GM18507 (cell line): Measurements from ENCODE around the gene SYNPO2.
"Not testable (repeated sequence)": the region's sequence is repeated elsewhere in the genome, so short reads cannot be mapped to it uniquely, and the experiment has no call there.

Experiments
- DNase-seq: peaks from one replicate; pipeline ENCODE4 v3.0.0; 2011; ENCODE audit warnings: low read depth; ENCODE audit not compliant: insufficient read length; ENCODE audit errors: extremely low spot score
- FAIRE-seq: peaks from 2 replicates; lab custom pipeline; 2011; peaks lifted over from hg19 to GRCh38; lab: Jason Lieb, UNC

Gene SYNPO2

DNA sequence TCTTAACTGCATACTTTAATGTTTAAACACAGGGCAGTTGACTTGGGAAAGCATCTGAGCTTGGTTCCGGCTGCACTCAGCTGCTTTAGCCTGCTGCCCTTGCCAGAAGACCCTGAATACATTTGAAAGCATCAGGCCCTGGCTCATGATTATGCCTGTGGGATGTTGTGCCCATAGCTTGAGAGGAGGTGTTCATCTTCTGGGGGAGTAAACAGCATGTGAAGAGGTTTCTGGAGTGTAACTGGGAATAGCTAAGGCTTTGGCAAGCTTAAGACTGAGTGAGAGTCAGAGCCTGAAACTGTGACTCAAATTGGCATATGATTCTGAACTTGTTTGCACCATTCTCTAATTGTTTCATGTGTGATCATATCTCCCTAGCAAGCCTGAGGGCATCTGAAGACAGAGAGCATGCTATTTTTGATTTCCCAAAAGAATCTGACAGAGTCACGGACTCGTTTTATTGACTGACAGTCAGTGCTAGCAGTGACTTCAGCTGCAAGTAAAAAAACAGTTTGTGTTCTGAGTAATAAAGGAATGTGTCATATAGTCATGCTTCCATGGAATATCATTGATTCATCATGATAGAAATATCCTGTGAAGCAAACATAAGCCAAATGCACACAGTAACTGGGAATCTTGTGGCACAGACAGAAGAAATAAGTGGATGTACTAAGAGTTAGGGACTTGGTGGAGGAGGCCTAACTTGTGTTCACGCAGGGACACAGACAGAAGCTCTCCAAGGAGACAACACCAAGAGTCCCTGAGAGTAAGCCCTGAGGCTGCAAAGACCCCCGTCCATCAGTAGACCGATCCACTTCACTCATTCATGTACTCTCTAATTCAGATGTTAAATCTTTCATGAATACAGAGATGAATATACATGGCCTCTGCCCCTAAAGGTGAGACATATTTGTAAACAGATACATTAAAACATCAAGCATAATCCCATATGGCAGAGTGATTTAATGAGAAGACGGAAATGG, 100.7 kb downstream of the SYNPO2 start:
- no peak for FAIRE-seq
- DNase-seq, result no peak

DNA sequence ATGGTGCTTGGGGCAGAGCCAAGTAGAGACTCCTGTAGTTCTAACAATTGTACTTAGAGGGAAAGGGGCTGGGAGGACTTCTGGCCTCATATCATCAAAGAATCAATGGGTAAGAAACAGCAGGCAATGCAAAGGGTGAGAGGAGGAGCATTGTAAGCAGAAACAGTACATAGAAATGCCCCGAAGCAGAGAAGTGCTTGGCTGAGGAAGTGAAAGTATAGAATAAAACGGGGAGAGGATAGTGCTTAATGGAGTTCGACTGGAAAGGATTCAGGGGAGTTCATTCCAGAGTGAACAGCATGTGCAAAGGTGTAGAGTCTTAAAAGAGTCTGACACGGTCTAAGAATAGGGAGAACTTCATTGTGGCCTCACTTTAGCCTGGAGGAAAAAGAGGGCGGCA, 103.0 kb downstream of the SYNPO2 start:
- no peak for FAIRE-seq

DNA sequence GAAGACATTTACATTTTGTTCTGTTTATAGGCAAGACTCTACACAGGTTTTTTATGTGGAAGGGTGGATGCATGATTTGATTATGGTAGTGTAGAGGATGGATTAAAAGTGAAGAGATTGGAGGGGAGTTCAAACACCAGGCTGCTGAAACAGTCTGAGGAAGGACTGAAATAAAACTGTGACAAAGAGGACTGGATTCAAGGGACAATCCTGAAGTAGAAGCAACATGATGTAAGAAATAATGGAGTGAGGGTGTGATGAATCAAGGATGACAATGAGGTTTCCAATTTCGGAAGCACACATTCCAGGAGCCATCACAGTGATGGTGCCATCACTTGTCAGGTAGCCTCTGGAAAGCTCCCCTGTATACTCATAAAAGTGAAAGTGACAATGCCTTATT, 103.5 kb downstream of the SYNPO2 start:
- FAIRE-seq (no peak), DNase-seq (no peak)

More for the DNA sequence above, 103.0 kb downstream of the SYNPO2 start:
- no peak for DNase-seq

DNA sequence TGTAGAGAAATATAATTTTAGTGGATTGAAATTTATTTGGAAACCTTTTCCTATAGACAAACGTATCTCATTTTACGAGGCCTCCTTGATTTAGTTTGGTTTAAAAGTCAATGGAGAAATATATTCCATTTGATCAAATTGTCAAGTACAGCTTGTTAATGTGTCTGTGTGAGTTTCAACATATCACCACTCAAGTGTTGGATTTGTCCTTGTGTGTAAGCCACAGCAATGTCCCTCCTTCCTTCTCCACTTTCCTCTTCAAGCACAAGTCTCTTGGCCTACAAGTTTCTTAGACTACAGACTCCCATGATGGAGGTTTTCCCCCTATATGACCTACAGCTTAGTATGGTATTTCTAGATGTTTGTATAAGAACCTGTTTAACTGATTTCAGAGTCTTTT, 104.7 kb downstream of the SYNPO2 start:
- DNase-seq (no peak), FAIRE-seq (no peak)

DNA sequence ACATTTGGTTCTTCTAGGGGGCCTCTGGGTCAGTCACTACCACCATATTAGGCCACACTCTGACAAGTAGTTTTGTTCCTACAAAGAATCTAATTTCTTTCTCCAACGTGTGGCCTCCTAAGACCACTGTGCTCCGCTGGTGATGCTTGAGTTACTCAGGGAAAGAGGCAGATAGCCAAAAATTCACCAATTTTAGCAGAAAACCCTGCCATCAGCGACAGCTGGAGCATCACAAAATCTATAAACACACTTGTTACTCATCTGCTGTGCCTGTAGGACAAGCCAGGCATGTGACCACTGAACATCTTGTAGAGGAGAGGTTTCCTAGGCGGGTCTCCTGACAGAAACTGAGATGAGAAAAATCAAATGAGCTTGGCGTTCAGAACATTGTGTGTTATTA, 105.4 kb downstream of the SYNPO2 start:
- DNase-seq (no peak), FAIRE-seq (no peak)

DNA sequence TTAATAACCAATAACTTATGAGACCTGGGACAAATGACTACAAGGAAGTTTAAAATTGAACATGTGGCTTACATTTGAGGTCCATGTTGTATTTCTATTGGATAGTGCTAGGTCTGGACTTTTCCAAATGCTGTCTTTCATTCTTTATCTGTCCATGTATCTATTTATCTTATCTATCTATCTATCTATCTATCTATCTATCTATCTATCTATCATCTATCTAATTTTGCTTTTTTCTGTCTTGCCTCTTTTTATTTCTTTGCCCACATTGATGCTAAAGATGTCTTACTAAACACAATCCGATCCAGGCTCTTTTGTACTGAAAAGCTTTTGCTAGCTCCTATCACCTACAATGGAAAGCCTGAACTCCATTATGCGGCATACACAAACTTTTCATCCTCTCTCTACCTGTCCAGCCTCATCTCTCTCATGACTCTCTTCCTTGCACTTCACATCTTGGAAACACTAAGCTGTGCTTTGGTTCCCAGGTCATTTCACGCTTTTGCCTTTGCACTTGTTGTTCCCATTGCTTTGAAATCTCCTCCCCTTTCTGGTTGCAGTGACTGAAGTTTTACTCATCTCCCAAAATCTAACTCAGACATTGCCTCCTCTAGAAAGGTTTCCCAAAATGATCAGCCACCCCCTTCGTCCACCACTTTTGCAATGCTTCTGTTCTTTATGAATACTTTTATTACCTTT, 107.2 kb downstream of the SYNPO2 start:
- FAIRE-seq (no peak), DNase-seq (no peak)

DNA sequence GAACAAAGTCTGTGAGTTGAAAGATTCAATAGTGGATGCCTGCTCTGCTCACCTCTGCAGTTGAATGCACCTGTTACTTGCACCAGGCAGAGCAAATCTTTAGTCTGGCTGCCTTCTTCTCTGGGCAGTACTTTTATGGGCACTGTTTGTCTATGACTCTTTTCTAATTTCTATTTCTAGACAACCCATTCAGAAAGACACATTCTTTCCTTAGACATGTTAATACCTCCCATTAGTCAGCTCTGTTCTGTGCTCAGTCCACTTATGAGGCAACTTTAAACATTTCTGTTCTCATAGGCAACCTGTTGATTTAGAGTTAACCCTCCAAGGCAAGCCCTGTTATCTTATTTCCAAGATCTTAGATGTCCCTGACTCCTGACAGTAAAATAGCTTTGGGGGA, 108.9 kb downstream of the SYNPO2 start:
- no peak for DNase-seq
- FAIRE-seq, result no peak

DNA sequence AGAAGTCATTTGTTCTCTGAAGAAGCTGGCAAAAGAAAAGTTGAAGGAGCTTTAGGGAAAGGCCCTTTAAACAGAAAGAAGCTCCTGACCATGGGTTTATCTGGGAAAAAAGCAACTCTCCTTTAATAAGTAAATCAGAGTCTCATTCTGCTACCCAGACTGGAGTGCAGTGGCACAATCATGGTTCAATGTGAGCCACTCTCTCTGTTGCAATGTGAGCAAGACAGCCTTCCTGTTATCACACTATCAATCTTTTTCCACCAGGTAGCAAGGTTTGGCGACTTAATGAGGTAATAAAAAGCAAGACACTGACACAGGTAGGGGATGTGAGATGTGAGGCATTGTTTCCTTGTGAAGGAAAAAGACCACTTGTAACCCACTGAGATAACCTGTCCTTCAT, 111.3 kb downstream of the SYNPO2 start:
- DNase-seq, result no peak
- FAIRE-seq, result no peak

DNA sequence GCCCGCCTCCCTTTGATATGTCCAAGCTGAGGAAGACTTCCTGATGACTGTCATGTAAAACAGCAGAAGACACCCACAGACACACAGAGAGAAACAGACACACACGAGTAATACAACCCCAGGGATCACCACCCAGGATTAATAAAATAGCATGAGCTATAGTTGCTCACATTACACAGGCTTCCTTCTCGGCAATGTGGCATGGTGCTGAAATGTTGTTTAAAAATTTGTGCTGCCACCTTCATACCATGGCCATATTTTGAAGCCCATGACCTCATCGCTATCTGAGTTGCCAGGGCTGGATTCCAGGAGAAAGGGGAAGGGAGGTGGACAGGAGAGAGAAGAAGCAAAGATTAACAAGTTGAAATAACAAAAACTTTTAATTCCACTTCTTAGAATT, 111.7 kb downstream of the SYNPO2 start:
- DNase-seq (no peak), FAIRE-seq (no peak)

DNA sequence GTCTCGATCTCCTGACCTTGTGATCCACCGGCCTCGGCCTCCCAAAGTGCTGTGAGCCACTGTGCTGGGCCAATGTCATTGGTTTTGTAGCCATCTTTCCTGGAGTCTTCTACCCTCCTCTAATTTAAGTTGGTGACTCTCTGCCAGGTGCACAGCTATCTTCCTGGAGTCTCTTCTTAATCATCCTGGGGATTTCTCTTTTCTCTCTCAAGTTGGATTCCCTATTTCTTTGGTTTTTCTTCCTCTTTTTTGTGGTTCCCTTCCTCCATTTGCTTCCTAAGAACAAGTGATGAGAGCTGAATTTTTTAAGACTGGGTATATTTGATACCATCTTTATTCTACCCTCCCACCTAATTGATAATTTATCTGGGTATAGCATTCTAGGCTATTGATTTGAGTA, 113.8 kb downstream of the SYNPO2 start:
- no peak for DNase-seq
- FAIRE-seq, result no peak

DNA sequence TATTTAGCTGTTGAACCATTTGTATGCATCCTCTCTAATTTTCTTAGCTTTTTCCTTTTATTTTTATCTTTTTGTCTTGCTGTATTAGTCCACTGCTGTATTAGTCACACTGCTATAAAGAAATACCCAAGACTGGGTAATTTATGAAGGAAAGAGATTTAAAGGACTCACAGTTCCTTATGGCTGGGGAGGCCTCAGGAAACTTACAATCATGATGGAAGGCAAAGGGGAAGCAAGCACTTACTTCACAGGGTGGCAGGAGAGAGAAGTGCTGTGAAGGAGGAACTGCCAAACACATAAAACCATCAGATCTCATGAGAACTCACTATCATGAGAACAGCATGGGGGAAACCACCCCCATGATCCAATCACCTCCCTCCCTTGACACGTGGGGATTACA, 114.3 kb downstream of the SYNPO2 start:
- FAIRE-seq, DNase-seq: not testable (repeated sequence)

DNA sequence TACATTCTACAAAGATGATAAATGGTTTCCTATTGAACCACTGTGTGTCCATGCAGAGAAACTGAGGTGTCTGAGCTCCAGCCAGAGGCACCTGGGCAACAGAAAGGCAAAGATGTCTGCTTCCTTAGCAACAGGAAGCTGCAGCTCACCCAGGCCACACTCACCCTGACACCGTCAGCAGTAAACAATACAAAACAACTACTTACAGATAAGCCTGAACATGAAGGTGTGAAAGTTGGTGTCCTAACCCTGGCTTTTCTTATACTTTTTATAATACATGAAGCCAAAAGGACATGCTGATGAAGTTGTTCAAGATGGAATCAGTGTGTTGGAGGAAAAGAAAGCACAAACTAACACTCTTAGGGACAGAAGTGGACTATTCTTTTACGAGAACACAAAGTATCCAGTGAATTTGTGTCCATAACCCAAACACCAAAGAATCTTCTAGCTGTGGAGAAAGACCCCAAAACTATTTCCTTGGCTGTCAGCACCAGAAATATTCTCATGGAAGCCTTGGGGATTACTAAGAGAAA, 117.3 kb downstream of the SYNPO2 start:
- FAIRE-seq, result no peak
- no peak for DNase-seq

DNA sequence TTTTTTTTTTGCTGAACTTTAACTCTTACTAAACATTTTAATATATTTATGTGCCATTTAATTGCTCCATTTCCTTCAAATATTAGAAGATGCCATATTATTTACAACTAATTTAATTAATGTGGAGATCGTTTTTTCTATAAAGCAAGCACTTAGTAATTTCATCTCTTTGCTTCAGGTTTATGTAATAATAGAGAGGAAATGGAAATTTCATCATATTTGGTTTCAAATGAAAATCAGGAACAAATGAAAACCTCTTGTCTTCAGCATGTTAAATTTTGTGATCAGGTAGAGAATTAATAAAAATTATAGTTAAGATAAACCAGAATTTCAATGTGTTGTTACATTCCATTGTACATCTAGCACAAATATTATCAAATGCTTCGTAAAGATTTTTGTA, 120.1 kb downstream of the SYNPO2 start:
- no peak for DNase-seq
- FAIRE-seq, result no peak

DNA sequence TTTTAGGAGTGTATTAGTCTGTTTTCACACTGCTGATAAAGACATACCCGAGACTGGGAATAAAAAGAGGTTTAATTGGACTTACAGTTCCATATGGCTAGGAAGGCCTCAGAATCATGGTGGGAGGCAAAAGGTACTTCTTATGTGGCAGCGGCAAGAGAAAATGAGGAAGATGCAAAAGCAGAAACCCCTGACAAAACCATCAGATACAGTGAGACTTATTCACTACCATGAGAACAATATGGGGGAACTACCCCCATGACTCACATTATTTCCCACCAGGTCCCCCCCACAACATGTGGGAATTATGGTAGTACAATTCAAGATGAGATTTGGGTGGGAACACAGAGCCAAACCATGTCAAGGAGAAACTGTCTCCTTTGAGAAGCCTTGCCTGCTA, 121.6 kb downstream of the SYNPO2 start:
- FAIRE-seq, DNase-seq: not testable (repeated sequence)

DNA sequence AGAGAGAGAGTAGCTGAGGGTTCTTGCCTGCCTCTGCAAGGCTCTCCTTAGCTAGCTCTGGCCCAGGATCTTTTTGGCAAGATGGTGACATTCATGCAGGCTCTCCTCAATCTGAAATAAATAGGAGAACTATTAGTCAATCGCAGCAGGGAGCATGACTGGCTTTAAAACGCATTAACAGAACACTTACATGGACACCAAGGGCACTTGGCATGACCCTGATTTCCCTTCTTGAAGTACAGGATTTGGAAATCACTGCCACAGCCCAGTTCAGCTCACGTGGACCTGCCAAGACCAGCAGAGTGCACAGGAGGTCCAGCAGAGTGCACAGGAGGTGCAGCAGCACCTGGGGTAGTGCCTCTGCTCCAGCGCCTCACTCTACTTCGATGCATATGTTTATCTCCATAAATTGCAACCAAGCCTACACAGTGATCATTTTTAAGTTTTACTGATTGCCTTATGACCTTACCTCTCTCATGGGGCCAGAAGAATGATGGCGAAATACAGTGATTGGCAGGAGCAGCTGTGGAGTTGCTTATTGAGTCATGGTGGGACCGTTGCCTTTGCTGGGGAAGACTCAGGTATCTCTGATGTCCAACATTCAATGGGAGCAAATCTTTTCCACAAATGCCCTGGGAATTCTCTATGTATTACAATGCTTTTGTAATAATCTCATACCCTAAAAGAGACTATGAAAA, 122.4 kb downstream of the SYNPO2 start:
- no peak for FAIRE-seq
- DNase-seq, result no peak

DNA sequence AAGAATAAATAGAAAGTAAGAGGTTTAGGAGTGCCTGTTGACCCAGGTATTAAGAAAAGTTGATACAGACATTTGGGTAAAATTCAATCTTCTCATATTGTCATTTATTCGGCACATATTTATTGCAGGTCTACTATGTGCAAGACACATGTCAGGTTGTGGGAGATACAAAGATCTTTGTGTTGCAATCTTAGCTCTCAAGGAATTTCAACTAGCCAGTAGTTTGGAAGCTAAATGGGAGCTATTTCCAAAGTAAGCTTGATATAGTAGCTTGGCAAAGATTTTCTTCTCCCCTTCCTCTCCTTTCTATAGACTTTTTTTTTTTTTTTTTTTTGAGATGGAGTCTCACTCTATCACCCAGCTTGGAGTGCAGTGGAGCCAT, 122.9 kb downstream of the SYNPO2 start:
- FAIRE-seq (no peak), DNase-seq (no peak)

DNA sequence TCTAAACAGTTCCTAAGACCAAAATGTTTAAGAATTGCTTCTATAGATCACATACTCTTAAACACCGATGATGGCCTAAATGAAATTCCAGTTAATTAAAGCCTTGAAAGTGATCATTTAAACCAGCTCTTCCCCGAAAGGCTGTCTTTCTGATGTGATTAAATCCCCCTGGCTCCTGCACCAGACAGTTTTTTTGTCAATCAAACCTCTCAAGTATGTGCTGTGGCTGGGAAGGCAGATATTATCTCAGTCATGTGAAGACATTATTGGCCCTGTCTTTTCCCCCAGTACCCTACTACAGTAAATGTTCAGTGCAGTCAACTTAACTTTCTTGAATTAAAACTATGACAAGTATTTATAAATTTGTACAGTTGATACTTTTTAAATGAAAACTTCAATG, 126.0 kb downstream of the SYNPO2 start:
- DNase-seq, result no peak
- FAIRE-seq, result no peak

DNA sequence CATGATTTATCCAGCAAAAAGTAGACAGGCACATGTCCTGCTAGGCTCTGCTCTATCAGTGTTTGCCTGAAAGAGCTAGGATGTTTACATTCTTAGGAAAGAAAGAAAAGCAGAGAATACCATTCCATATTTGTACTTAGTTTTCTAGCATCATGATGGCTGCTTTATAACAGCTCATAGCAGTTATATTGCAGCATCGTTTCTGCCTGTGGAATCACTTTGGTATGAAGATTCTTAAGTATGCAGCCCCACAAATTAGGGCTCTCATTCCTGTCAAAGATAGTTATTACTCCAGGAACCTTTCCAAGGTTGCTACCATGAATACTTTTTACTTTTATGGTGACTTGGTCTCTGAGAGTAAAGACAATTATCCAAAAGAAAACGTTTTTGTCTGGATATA, 128.0 kb downstream of the SYNPO2 start:
- DNase-seq (no peak), FAIRE-seq (no peak)

DNA sequence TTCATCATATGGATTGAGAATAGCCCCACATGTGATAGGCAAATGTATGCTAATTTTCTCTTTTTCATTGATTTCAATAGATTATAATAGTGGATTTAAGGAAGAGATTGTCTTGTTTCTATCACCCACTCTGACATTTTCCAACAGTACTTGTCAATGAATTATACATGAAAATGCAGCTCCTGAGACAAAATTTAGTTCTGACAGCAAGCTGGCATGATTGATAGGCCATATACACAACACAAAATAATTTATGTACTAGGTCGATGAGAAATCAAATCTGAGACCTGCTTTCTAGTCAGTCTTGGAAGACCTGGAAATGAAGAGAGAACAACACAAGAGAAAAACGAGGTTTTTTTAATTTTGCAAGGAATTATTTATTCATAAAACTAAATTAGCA, 129.0 kb downstream of the SYNPO2 start:
- DNase-seq (no peak), FAIRE-seq (no peak)

DNA sequence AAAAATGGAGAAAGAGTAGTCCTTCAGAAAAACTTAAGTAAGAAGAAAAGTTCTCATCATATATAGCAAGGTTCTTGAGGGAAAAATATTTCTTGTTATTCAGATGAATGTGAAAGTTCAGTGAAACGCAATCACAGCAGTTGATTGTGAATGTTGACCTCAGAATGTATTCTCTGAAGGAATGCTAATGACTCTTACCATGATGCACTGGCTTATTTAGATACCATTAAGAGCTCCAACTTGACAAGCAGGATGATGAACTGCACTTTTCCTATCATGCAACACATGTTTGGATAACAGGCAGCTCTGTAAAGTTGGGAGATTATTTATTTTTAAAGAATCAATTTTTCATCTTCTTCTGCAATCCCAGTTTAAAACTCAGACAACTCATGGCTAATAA, 131.5 kb downstream of the SYNPO2 start:
- no peak for DNase-seq
- no peak for FAIRE-seq
